Mucosa of descending colon (tissue), 3 donors: ENCODE data around the gene BRCA2. TPM values are rescaled to one million over a fixed set of nuclear protein-coding genes. Genes with fewer than 3 reads are reported as not detected.

Experiments
- ATAC-seq: fragments of 200-7000 bp; cut with Tn5 transposase; one replicate; pipeline ENCODE4 v1.9.1; 2020; ENCODE audit warnings: mild to moderate bottlenecking, moderate library complexity
- DNase-seq, 3 donors: peaks; one replicate each; pipeline ENCODE4 v3.0.0-alpha.2; 2020
- H3K36me3 ChIP-seq: fragments of 200-600 bp; one replicate; pipeline ENCODE4 v1.8.0; 2021; ENCODE audit warnings: low read depth, mild to moderate bottlenecking
- H3K4me1 ChIP-seq: fragments of 200-600 bp; one replicate; pipeline ENCODE4 v1.8.0; 2021; ENCODE audit warnings: low read depth, mild to moderate bottlenecking
- H3K4me3 ChIP-seq: fragments of 200-600 bp; one replicate; pipeline ENCODE4 v1.8.0; 2021; ENCODE audit warnings: mild to moderate bottlenecking
- H3K9me3 ChIP-seq: fragments of 200-600 bp; one replicate; pipeline ENCODE4 v1.8.0; 2021; ENCODE audit warnings: mild to moderate bottlenecking
- intact Hi-C, 2 donors: fragments of 100-400 bp; cut with DNase I in 1 of 2; cut with micrococcal nuclease in 1 of 2; formaldehyde crosslinking; loops; one replicate each; pipeline versions ENCODE4 v1.11.0 to v1.11.1; 2022; cut with DNase I, micrococcal nuclease
- total RNA-seq, 3 donors: library from RNA; stranded (reverse); fragmentation: NEBNext Ultra II Directional in 2 of 3; extraction: Animal tissue kit (Norgen Biotek cat#: 25700) in 2 of 3; gene quantifications; one replicate each; pipeline versions ENCODE4 v1.2.1 to v1.2.4, GENCODE V29; 2021 to 2023
- TF ChIP-seq, protein P1 (sequence below): fragments of 200-600 bp; IDR thresholded peaks from one replicate; pipeline ENCODE4 v1.8.0; 2022; ENCODE audit warnings: antibody characterized with exemption, mild to moderate bottlenecking
- donor health status: DM: no; HTN: no; CAD: no; lungs with moderate emphysema.
- donor health status: DM: no; HTN: no; CAD: no.
- donor health status: DM: no; HTN: yes; CAD: no.

Gene BRCA2
- total RNA-seq, 3 donors from 2014 or later, result 1.8 to 4.8 (median 2.5) TPM

DNA sequence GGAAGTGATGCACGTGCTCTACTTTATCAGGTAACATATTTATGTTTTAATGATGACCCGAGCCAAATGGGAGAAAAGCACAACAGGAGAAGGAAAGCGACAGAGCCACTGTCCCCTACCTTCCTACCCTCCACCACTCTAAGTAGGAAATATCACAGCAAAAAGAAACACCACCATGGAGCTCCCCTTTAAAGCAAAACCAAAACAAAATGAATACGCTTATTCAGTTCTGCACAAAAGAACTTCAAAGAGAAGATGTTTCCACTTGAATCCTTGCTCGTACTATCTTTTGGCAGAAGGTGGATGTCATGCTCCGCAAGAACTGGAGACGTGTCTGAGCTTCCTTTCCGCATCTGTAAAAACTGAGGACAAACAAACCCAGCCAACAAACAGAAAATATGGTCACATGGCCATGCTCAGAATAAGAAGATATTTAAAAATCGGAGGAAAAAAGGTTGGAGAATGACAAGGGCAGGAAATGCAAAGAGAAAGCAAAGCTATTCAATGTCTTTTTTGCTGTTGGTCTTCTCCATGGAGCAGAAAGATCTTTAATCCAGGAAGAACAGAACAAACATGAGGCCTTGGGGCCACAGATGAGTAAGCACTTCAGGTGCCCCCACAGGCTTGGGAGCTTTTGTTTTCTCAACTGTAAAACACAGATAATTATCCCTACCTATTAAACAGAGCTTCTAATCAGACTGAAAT, 93.1 kb downstream of the BRCA2 start:
- TF ChIP-seq, protein P1, sequence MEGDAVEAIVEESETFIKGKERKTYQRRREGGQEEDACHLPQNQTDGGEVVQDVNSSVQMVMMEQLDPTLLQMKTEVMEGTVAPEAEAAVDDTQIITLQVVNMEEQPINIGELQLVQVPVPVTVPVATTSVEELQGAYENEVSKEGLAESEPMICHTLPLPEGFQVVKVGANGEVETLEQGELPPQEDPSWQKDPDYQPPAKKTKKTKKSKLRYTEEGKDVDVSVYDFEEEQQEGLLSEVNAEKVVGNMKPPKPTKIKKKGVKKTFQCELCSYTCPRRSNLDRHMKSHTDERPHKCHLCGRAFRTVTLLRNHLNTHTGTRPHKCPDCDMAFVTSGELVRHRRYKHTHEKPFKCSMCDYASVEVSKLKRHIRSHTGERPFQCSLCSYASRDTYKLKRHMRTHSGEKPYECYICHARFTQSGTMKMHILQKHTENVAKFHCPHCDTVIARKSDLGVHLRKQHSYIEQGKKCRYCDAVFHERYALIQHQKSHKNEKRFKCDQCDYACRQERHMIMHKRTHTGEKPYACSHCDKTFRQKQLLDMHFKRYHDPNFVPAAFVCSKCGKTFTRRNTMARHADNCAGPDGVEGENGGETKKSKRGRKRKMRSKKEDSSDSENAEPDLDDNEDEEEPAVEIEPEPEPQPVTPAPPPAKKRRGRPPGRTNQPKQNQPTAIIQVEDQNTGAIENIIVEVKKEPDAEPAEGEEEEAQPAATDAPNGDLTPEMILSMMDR, result no peak
- ATAC-seq (no peak), DNase-seq (no peak)
- Histone ChIP-seq H3K4me1 (no peaks in the 10 kb centered on the region), H3K4me3 (no peak overlapping the region), H3K9me3 (no peaks in the 10 kb centered on the region), H3K36me3 (no peaks in the 10 kb centered on the region)
- intact Hi-C loops, result no loop called here

DNA sequence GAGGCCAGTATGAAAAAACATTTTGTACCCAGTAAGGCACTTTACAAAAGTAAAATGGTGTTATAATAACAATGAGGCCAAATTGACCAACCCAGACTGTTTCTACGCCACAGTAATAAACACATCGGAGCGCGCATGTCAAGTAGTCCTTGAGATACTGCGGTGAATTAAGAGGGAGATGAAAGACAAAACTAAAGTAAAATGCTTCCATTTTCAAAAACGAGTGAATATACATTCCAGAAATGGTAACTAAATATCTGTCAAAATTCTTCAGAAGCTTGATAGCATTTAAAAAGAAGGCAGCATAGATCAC, 93.6 kb downstream of the BRCA2 start:
- ATAC-seq (no peak), DNase-seq (no peak)
- Histone ChIP-seq H3K36me3 (no peaks in the 10 kb centered on the region), H3K4me1 (no peaks in the 10 kb centered on the region), H3K9me3 (no peaks in the 10 kb centered on the region), H3K4me3 (no peak overlapping the region)
- TF ChIP-seq, protein P1, result no peak
- intact Hi-C loops, result no loop called here

DNA sequence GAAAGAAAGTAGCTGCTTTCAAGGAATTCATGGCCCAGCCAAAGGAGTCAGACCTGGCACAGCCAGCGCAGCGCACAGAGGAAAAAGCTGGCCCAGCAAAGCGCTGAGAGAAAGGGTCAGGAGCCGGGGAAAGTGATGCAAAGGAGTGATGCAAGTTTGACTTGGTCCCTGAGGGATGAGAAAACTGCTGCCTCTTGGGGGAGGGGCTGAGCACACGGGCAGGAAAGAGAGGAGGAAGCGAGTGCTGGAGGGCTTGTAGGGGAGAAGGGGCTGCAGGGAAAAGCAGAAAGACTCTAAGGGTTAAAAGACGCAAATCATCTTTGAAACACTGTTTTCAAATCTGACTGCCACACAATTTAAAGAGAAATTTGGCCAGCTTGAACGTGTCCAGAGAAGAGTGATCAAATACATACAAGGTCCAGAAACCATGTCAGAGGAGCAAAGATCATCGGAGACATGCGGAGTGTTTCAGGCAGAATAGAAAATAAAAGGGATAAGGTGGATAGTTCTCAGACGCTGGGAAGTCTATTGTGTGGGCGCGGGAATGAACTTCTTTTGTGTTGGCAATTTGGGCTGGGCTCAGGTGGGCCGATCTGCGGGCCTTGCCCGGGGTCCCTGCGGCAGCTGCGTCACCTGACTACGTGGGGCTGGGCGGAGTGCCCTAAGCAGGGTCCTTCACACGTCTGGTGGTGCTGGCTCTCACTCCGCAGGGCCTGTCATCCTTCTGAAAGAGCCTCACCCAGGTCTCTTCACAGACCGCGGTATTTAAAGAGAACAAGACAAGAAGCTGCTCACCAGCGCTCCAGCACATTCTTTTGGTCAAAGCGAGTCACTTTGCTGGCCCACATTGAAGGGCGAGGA, 94.5 kb downstream of the BRCA2 start:
- Histone ChIP-seq H3K36me3 (no peaks in the 10 kb centered on the region), H3K4me1 (no peaks in the 10 kb centered on the region), H3K9me3 (no peaks in the 10 kb centered on the region), H3K4me3 (no peak overlapping the region)
- intact Hi-C loops, result no loop called here
- ATAC-seq (peak; percentile 31), DNase-seq (no peak)
- TF ChIP-seq, protein P1, result no peak

DNA sequence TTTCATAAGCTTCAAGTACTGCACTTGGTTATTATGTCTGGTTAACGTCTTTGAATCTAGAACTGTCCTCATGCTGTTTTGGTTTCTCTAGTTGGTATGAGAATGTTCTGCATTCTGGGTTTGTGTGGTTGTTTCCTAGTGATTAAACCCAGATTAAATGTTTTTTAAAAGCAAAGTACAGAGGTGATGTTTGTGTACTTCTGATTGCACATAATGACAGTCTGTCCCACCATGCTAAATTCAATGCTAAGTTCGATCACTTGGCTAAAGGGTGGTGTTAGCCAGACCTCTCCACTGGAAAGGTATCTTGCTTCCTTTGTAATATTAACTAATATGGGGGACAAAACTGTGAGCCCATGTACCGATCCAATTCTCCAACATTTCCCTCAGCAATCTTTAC, 98.0 kb downstream of the BRCA2 start:
- Histone ChIP-seq H3K4me1 (no peaks in the 10 kb centered on the region), H3K4me3 (no peak overlapping the region), H3K36me3 (no peaks in the 10 kb centered on the region), H3K9me3 (no peaks in the 10 kb centered on the region)
- DNase-seq (no peak), ATAC-seq (no peak)
- TF ChIP-seq, protein P1, result no peak
- intact Hi-C loops, result no loop called here

DNA sequence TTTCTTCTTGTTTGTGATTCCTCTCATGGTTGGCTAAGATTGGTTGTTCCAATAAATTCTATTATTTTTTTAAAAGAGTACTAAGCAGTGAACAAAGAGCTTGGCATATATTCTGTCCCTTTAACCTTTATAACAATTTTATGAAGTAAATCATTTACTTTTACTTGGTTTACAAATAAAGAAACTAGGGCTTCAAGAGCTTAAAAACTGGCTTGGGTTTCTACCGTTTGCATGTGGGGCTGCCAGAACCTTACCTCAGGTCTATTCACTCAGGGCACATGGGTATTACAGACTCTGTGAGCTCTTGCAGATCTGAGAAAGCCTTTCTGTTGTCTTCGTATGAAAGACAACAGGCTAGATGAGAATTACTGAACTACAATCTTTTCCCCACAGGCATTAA, 99.3 kb downstream of the BRCA2 start:
- Histone ChIP-seq H3K4me3 (no peak overlapping the region), H3K9me3 (no peaks in the 10 kb centered on the region), H3K36me3 (no peaks in the 10 kb centered on the region), H3K4me1 (no peaks in the 10 kb centered on the region)
- TF ChIP-seq, protein P1, result no peak
- intact Hi-C loops, result no loop called here
- DNase-seq (no peak), ATAC-seq (peak; percentile 37)
